GM19324 (cell line): ENCODE results near the gene TDRD6.
"Not testable (repeated sequence)": the region's sequence is repeated elsewhere in the genome, so short reads cannot be mapped to it uniquely, and the experiment has no call there.

Source experiments
- ATAC-seq: cut with Tn5 transposase; IDR thresholded peaks from one replicate; pipeline ENCODE4 v1.9.1; 2021; ENCODE audit warnings: mild to moderate bottlenecking, moderate library complexity; ENCODE audit not compliant: unreplicated experiment, low FRiP score

TDRD6 gene

GRCh38 chr6:46687619-46688097, at the start of gene TDRD6:
Gene TDRD6, plus strand, starts transcription at chr6:46687885. Its CDS starts 244 bp downstream, at chr6:46688129.
- no peak for ATAC-seq

- ATAC-seq, result no peak
These were observed 49.8 kb upstream of the TDRD6 start for GRCh38 chr6:46637933-46638332.

- ATAC-seq, result no peak
These were observed 49.0 kb upstream of the TDRD6 start for GRCh38 chr6:46638650-46639049.

GRCh38 chr6:46642928-46643751, 44.5 kb upstream of the TDRD6 start:
- no peak for ATAC-seq

GRCh38 chr6:46645265-46645664, 42.4 kb upstream of the TDRD6 start:
- no peak for ATAC-seq

- ATAC-seq, result not testable (repeated sequence)
These were observed 39.6 kb upstream of the TDRD6 start for GRCh38 chr6:46648108-46648507.

GRCh38 chr6:46648869-46649492, 38.7 kb upstream of the TDRD6 start:
- no peak for ATAC-seq

- no peak for ATAC-seq
These were observed 36.7 kb upstream of the TDRD6 start for GRCh38 chr6:46651006-46651405.

- ATAC-seq, result no peak
These were observed 35.9 kb upstream of the TDRD6 start for GRCh38 chr6:46651816-46652215.

- no peak for ATAC-seq
These were observed 35.5 kb upstream of the TDRD6 start for GRCh38 chr6:46652232-46652602.

GRCh38 chr6:46652603-46653438, 34.9 kb upstream of the TDRD6 start, which contains the start of the genes CYP39A1 and SLC25A27:
Gene CYP39A1, minus strand, starts transcription at chr6:46652818. Its CDS starts 236 bp downstream, at chr6:46652582.
Gene SLC25A27, plus strand, starts transcription at chr6:46652975. Its CDS starts 218 bp downstream, at chr6:46653193.
- peak; percentile 100 for ATAC-seq

GRCh38 chr6:46653439-46654195, 34.1 kb upstream of the TDRD6 start:
- ATAC-seq, result no peak

GRCh38 chr6:46655803-46656202, 31.9 kb upstream of the TDRD6 start:
- ATAC-seq, result no peak

GRCh38 chr6:46657642-46658041, 30.0 kb upstream of the TDRD6 start:
- no peak for ATAC-seq

GRCh38 chr6:46661483-46661882, 26.2 kb upstream of the TDRD6 start:
- no peak for ATAC-seq

- ATAC-seq, result no peak
These were observed 20.3 kb upstream of the TDRD6 start for GRCh38 chr6:46667377-46667776.

GRCh38 chr6:46674410-46674809, 13.3 kb upstream of the TDRD6 start:
- ATAC-seq, result no peak

GRCh38 chr6:46676604-46677313, 10.9 kb upstream of the TDRD6 start:
- ATAC-seq, result no peak

- no peak for ATAC-seq
These were observed 10.4 kb upstream of the TDRD6 start for GRCh38 chr6:46677314-46677654.

GRCh38 chr6:46684771-46685170, 2.9 kb upstream of the TDRD6 start:
- no peak for ATAC-seq
